Panc1 (cell line): ENCODE measurements around the gene PARVB. TPM values are rescaled to one million over a fixed set of nuclear protein-coding genes. Genes with fewer than 3 reads are reported as not detected.

ENCODE experiments used
- ATAC-seq: fragments of 200-7000 bp; cut with Tn5 transposase; 2 replicates; pipeline ENCODE4 v1.9.1; 2020; ENCODE audit warnings: mild to moderate bottlenecking, moderate library complexity
- BruUV-seq: library from RNA; stranded (reverse); fragments of 400-500 nt; replicated peaks from 2 replicates; lab custom pipeline; 2021; lab: Mats Ljungman, UMichigan
- CTCF ChIA-PET: fragments of 300-600 bp; sonication (Branson Sonifier 250); formaldehyde crosslinking; loops from one replicate; lab custom pipeline; 2022; ENCODE audit warnings: antibody characterized with exemption; lab: Charles Lee
- POLR2A ChIA-PET: fragments of 300-600 bp; sonication (Branson Sonifier 250); formaldehyde crosslinking; loops from one replicate; lab custom pipeline; 2022; ENCODE audit warnings: antibody characterized with exemption; lab: Charles Lee
- DNase-seq: peaks from one replicate; pipeline ENCODE4 v3.0.0-alpha.2; 2010; ENCODE audit warnings: low read depth, low spot score
- H3K27ac ChIP-seq: 2 replicates; pipeline ENCODE4 v1.5.1; 2011; ENCODE audit warnings: mild to moderate bottlenecking, low read length, inconsistent platforms
- H3K27me3 ChIP-seq: fragments of 200-500 bp; sonication (Bioruptor generic); 2 replicates; pipeline ENCODE4 v1.6.0; 2014; ENCODE audit warnings: low read length, inconsistent platforms; ENCODE audit not compliant: control insufficient read depth, insufficient read depth
- H3K36me3 ChIP-seq: fragments of 200-500 bp; sonication (Bioruptor generic); 2 replicates; pipeline ENCODE4 v1.5.1; 2014; ENCODE audit warnings: inconsistent platforms, mild to moderate bottlenecking, low read length, moderate library complexity; ENCODE audit not compliant: control insufficient read depth, insufficient read depth
- H3K4me1 ChIP-seq: 2 replicates; pipeline ENCODE4 v1.5.1; 2011; ENCODE audit warnings: inconsistent platforms, mild to moderate bottlenecking, low read length, moderate library complexity; ENCODE audit not compliant: control insufficient read depth, insufficient read depth
- H3K4me3 ChIP-seq, 2 experiments: 2 replicates each; pipeline ENCODE4 v1.5.1; 2011 to 2012; ENCODE audit warnings: low read depth in 2 of 2, low read length in 2 of 2, mild to moderate bottlenecking in 2 of 2, inconsistent platforms in 1 of 2, moderate library complexity in 1 of 2
- H3K9me3 ChIP-seq: fragments of 200-500 bp; sonication (Bioruptor generic); 2 replicates; pipeline ENCODE4 v1.5.1; 2014; ENCODE audit warnings: low read depth, mild to moderate bottlenecking, inconsistent platforms, low read length, moderate library complexity; ENCODE audit not compliant: control insufficient read depth, insufficient read depth
- POLR2AphosphoS5 ChIP-seq: IDR thresholded peaks from 2 replicates; pipeline ENCODE4 v1.6.1; 2012; ENCODE audit warnings: mild to moderate bottlenecking, low read depth, low read length, moderate library complexity
- SIN3A ChIP-seq: IDR thresholded peaks from 2 replicates; pipeline ENCODE4 v1.6.1; 2012; ENCODE audit warnings: low read depth, mild to moderate bottlenecking, low read length, moderate library complexity, borderline replicate concordance; ENCODE audit not compliant: insufficient read depth
- TCF7L2 ChIP-seq: IDR thresholded peaks from 2 replicates; pipeline ENCODE4 v1.6.1; 2011; ENCODE audit warnings: mild to moderate bottlenecking, low read depth, low read length, inconsistent platforms
- in situ Hi-C: cut with HindIII; loops from 2 replicates; pipeline ENCODE4 v1.10.0; 2016; ENCODE audit warnings: low sequenced_read_pairs, low pct_unique_long_range_greater_than_20kb
- intact Hi-C: fragments of 100-400 bp; cut with micrococcal nuclease; formaldehyde crosslinking; loops from one replicate; pipeline ENCODE4 v1.10.0; 2022; ENCODE audit not compliant: unreplicated experiment
- total RNA-seq: library from RNA; stranded (reverse); gene quantifications from one replicate; pipeline ENCODE4 v1.2.1, GENCODE V29; 2021; ENCODE audit not compliant: unreplicated experiment
- TF ChIP-seq, protein P1 (sequence below), 2 experiments: IDR thresholded peaks; 2 replicates each; pipeline ENCODE4 v1.6.1; 2011 to 2012; ENCODE audit warnings: low read depth in 2 of 2, control low read depth in 1 of 2, low read length in 1 of 2, mild to moderate bottlenecking in 1 of 2, moderate library complexity in 1 of 2; ENCODE audit not compliant: insufficient read depth in 1 of 2
- TF ChIP-seq, protein P2 (sequence below): fragments of 450-650 bp; IDR thresholded peaks from 2 replicates; pipeline ENCODE4 v1.5.1; 2017; ENCODE audit warnings: mild to moderate bottlenecking

The PARVB gene
- total RNA-seq, 1 experiment from 2014 or later, result 28.1 TPM

DNA sequence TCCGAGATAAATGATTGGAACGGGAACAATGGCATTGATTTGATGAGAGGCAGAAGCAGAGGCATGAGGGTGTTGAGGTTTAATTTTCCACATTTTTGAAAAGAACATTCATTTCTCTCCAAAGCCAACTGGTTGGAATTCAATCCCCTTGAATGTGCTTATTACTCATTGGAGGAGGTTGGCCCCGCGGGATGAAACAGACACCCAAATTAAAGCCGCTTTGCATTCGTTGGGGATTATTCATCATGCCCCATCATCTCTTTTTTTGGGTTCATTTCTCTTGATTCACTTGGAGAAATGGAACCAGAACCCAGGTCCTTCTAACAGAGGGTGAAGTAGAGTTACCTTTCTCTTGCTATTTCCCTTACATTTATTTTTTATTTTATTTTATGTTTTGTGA, 109.1 kb downstream of the PARVB start:
- intact Hi-C loops, result no loop called here
- peaks cover 4% of the 10 kb centered on the region; the same call in 1 of the 2 replicates for H3K9me3 ChIP-seq
- CTCF ChIA-PET, result no interaction called here
- ATAC-seq (no peak), DNase-seq (no peak)
- BruUV-seq, result no TSS peak
- no peaks in the 10 kb centered on the region for H3K4me1 ChIP-seq
- H3K27me3 ChIP-seq, result no peaks in the 10 kb centered on the region
- no peaks in the 10 kb centered on the region for H3K36me3 ChIP-seq
- no peak overlapping the region for H3K27ac ChIP-seq
- no peak overlapping the region for H3K4me3 ChIP-seq
- in situ Hi-C loops, result no loop called here
- POLR2A ChIA-PET, result no interaction called here
- TF ChIP-seq POLR2AphosphoS5 (no peak), SIN3A (no peak), TCF7L2 (no peak)
- TF ChIP-seq, protein P1, sequence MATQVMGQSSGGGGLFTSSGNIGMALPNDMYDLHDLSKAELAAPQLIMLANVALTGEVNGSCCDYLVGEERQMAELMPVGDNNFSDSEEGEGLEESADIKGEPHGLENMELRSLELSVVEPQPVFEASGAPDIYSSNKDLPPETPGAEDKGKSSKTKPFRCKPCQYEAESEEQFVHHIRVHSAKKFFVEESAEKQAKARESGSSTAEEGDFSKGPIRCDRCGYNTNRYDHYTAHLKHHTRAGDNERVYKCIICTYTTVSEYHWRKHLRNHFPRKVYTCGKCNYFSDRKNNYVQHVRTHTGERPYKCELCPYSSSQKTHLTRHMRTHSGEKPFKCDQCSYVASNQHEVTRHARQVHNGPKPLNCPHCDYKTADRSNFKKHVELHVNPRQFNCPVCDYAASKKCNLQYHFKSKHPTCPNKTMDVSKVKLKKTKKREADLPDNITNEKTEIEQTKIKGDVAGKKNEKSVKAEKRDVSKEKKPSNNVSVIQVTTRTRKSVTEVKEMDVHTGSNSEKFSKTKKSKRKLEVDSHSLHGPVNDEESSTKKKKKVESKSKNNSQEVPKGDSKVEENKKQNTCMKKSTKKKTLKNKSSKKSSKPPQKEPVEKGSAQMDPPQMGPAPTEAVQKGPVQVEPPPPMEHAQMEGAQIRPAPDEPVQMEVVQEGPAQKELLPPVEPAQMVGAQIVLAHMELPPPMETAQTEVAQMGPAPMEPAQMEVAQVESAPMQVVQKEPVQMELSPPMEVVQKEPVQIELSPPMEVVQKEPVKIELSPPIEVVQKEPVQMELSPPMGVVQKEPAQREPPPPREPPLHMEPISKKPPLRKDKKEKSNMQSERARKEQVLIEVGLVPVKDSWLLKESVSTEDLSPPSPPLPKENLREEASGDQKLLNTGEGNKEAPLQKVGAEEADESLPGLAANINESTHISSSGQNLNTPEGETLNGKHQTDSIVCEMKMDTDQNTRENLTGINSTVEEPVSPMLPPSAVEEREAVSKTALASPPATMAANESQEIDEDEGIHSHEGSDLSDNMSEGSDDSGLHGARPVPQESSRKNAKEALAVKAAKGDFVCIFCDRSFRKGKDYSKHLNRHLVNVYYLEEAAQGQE (IDR thresholded peaks at IDR 0.05; ENCODE audit: insufficient read depth in 1 of 2, low read depth in 2 of 2, low read length in 1 of 2), result no peak
- TF ChIP-seq, protein P2, sequence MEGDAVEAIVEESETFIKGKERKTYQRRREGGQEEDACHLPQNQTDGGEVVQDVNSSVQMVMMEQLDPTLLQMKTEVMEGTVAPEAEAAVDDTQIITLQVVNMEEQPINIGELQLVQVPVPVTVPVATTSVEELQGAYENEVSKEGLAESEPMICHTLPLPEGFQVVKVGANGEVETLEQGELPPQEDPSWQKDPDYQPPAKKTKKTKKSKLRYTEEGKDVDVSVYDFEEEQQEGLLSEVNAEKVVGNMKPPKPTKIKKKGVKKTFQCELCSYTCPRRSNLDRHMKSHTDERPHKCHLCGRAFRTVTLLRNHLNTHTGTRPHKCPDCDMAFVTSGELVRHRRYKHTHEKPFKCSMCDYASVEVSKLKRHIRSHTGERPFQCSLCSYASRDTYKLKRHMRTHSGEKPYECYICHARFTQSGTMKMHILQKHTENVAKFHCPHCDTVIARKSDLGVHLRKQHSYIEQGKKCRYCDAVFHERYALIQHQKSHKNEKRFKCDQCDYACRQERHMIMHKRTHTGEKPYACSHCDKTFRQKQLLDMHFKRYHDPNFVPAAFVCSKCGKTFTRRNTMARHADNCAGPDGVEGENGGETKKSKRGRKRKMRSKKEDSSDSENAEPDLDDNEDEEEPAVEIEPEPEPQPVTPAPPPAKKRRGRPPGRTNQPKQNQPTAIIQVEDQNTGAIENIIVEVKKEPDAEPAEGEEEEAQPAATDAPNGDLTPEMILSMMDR, result no peak

DNA sequence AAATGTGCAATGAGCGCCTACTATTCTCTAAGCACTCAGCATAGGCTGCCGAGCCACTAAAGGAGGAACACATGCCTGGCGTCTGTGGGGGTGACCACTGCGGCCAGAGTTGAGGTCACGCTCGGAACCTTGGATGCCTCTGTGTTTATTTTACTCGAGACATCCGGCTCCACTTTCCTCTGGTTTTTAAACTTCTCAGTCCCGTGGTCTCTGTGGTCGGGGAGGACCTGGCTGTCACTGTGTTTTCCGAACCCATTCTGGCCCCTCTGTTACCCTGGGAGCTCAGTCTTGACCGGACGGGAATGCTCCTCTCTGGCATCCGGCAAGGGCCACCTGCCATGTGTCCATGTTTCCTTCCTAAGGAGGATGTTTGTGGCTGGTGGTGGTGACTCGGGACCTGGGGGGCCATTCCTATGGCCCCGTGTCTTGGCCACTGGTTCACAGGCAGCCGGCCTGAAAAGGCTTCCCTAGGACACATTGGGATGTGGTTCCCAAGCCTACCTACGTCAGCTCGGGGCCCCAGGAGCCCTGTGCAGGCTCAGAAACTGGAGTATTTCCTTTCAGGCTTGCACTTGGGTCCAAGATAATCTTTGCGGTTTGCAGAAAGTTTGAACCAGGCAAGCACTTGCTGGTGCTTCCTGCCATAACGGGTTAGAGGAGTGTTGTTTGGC, 109.9 kb downstream of the PARVB start:
- Histone ChIP-seq H3K27ac (no peak overlapping the region), H3K36me3 (no peaks in the 10 kb centered on the region), H3K4me3 (no peak overlapping the region), H3K4me1 (no peaks in the 10 kb centered on the region), H3K27me3 (no peaks in the 10 kb centered on the region), H3K9me3 (peaks cover 4% of the 10 kb centered on the region; the same call in 1 of the 2 replicates)
- intact Hi-C loops (no loop called here), in situ Hi-C loops (no loop called here)
- no peak for ATAC-seq
- TF ChIP-seq, protein P1 (IDR thresholded peaks at IDR 0.05; ENCODE audit: insufficient read depth in 1 of 2, low read depth in 2 of 2, low read length in 1 of 2), result no peak
- TF ChIP-seq SIN3A (no peak), TCF7L2 (no peak), POLR2AphosphoS5 (no peak)
- TF ChIP-seq, protein P2, result no peak
- ChIA-PET POLR2A (no interaction called here), CTCF (no interaction called here)
- BruUV-seq, result no TSS peak
- DNase-seq, result no peak
